K562 (cell line): ENCODE measurements around the gene DKKL1. TPM values are rescaled to one million over a fixed set of nuclear protein-coding genes. Genes with fewer than 3 reads are reported as not detected.

Experiments
- BACH1 ChIP-seq: fragments of 200-800 bp; sonication (Bioruptor generic); IDR thresholded peaks from 2 replicates; pipeline ENCODE4 v1.6.1; 2016; ENCODE audit warnings: missing genetic modification characterization, missing compliant biosample characterization
- CEBPB ChIP-seq: fragments of 450-650 bp; IDR thresholded peaks from 2 replicates; pipeline ENCODE4 v1.6.1; 2016; ENCODE audit warnings: missing genetic modification characterization, missing compliant biosample characterization
- CXXC5 ChIP-seq: fragments of 250-450 bp; sonication (Bioruptor Pico); IDR thresholded peaks from 2 replicates; pipeline ENCODE4 v1.8.0; 2022; ENCODE audit warnings: inconsistent platforms, mild to moderate bottlenecking, moderate library complexity
- E2F3 ChIP-seq: fragments of 250-450 bp; sonication (Bioruptor Pico); IDR thresholded peaks from 2 replicates; pipeline ENCODE4 v1.4.0; 2020; ENCODE audit warnings: mild to moderate bottlenecking
- ELF1 ChIP-seq: fragments of 200-800 bp; sonication (Bioruptor generic); IDR thresholded peaks from 2 replicates; pipeline ENCODE4 v1.6.1; 2016; ENCODE audit warnings: missing genetic modification characterization, missing compliant biosample characterization
- ERF ChIP-seq: fragments of 450-650 bp; formaldehyde crosslinking; IDR thresholded peaks from 2 replicates; pipeline ENCODE4 v1.4.0; 2020; ENCODE audit warnings: mild to moderate bottlenecking, mixed read lengths
- ESRRB ChIP-seq: fragments of 250-450 bp; sonication (Bioruptor Pico); IDR thresholded peaks from 2 replicates; pipeline ENCODE4 v1.5.0; 2020; ENCODE audit warnings: mild to moderate bottlenecking, moderate library complexity, borderline replicate concordance
- FOSL1 ChIP-seq: fragments of 200-800 bp; sonication (Bioruptor generic); conservative IDR thresholded peaks from 2 replicates; pipeline ENCODE4 v1.6.1; 2016; ENCODE audit warnings: missing genetic modification characterization, missing compliant biosample characterization
- HMGN3 ChIP-seq: IDR thresholded peaks from 2 replicates; pipeline ENCODE4 v1.6.1; 2011; ENCODE audit warnings: borderline replicate concordance, low read depth, mild to moderate bottlenecking, mixed read lengths, low read length; ENCODE audit not compliant: insufficient read length; ENCODE audit errors: extremely low read depth
- HNRNPH1 ChIP-seq: fragments of 200-400 bp; formaldehyde crosslinking; optimal IDR thresholded peaks from 2 replicates; pipeline ENCODE3; 2017; ENCODE audit warnings: low read depth, mild to moderate bottlenecking, low read length, moderate library complexity
- HSF4 ChIP-seq: fragments of 250-450 bp; sonication (Bioruptor Pico); IDR thresholded peaks from 2 replicates; pipeline ENCODE4 v2.1.2; 2022; ENCODE audit warnings: mild to moderate bottlenecking, moderate library complexity, borderline replicate concordance
- KAT2B ChIP-seq: IDR thresholded peaks from one replicate; pipeline ENCODE4 v1.6.1; 2012; ENCODE audit warnings: low read depth, mild to moderate bottlenecking, control low read depth, inconsistent platforms, low read length, moderate library complexity
- MTA1 ChIP-seq: fragments of 450-650 bp; IDR thresholded peaks from 2 replicates; pipeline ENCODE4 v1.6.1; 2017; ENCODE audit warnings: borderline replicate concordance
- NR2C2 ChIP-seq, 2 experiments: fragments of 200-800 bp in 1 of 2; sonication (Bioruptor generic) in 1 of 2; sonication (generic) in 1 of 2; formaldehyde crosslinking in 1 of 2; IDR thresholded peaks; 2 replicates each; pipeline versions ENCODE4 v1.6.1 to v1.8.0; 2016 to 2022; ENCODE audit warnings: mild to moderate bottlenecking in 1 of 2, missing compliant biosample characterization in 1 of 2, missing genetic modification characterization in 1 of 2, missing genetic modification reagents in 1 of 2
- PRPF4 ChIP-seq: fragments of 200-400 bp; formaldehyde crosslinking; IDR thresholded peaks from one replicate; pipeline ENCODE4 v1.6.1; 2017; ENCODE audit warnings: low read length, low read depth, mild to moderate bottlenecking; ENCODE audit not compliant: insufficient read depth, poor library complexity, severe bottlenecking
- PTRF ChIP-seq: fragments of 450-650 bp; IDR thresholded peaks from 2 replicates; pipeline ENCODE4 v1.6.1; 2016; ENCODE audit warnings: mild to moderate bottlenecking, missing genetic modification characterization, missing compliant biosample characterization
- SAFB ChIP-seq: fragments of 200-400 bp; formaldehyde crosslinking; IDR thresholded peaks from 2 replicates; pipeline ENCODE4 v1.6.1; 2017; ENCODE audit warnings: low read depth, low read length, borderline replicate concordance
- TAF7 ChIP-seq: fragments of 450-650 bp; IDR thresholded peaks from 2 replicates; pipeline ENCODE4 v1.6.1; 2016; ENCODE audit warnings: missing genetic modification characterization, missing compliant biosample characterization
- TGIF2 ChIP-seq: sonication (generic); formaldehyde crosslinking; IDR thresholded peaks from 2 replicates; pipeline ENCODE4 v1.8.1; 2022; ENCODE audit warnings: mild to moderate bottlenecking, missing genetic modification reagents, moderate library complexity
- TRIM25 ChIP-seq: fragments of 450-650 bp; IDR thresholded peaks from 2 replicates; pipeline ENCODE4 v1.7.0; 2016; ENCODE audit warnings: borderline replicate concordance
- ZNF124 ChIP-seq: sonication (generic); formaldehyde crosslinking; IDR thresholded peaks from 2 replicates; pipeline ENCODE4 v1.8.1; 2022; ENCODE audit warnings: missing genetic modification reagents
- ZNF23 ChIP-seq: fragments of 250-450 bp; sonication (Bioruptor Pico); IDR thresholded peaks from 2 replicates; pipeline ENCODE4 v1.4.0; 2020; ENCODE audit warnings: mild to moderate bottlenecking
- ZNF280B ChIP-seq: fragments of 250-450 bp; sonication (Bioruptor Pico); IDR thresholded peaks from 2 replicates; pipeline ENCODE4 v1.5.1; 2021; ENCODE audit warnings: mild to moderate bottlenecking
- ZNF311 ChIP-seq: fragments of 250-450 bp; sonication (Bioruptor Pico); IDR thresholded peaks from 2 replicates; pipeline ENCODE4 v1.4.0; 2020; ENCODE audit warnings: mild to moderate bottlenecking, moderate library complexity
- ZNF695 ChIP-seq: fragments of 450-650 bp; formaldehyde crosslinking; IDR thresholded peaks from 2 replicates; pipeline ENCODE4 v1.4.0; 2020; ENCODE audit warnings: mild to moderate bottlenecking, moderate library complexity
- ZNF778 ChIP-seq: fragments of 450-650 bp; formaldehyde crosslinking; IDR thresholded peaks from 2 replicates; pipeline ENCODE4 v1.4.0; 2020; ENCODE audit warnings: mild to moderate bottlenecking, moderate library complexity
- polyA plus RNA-seq, 8 experiments: library from polyadenylated mRNA; depleted of rRNA in 4 of 8; stranded (reverse) in 5 of 8; unstranded in 3 of 8; fragments of >200 nt; fragmentation: Nextera tagmentation in 2 of 8; fragmentation: Illumina TruSeq in 1 of 8; extraction: Ambion mirVana in 2 of 8; extraction: Trizol in 1 of 8; gene quantifications; 2 replicates each; pipeline versions ENCODE4 v1.2.1 to v1.2.3, GENCODE V29; 2011 to 2014; ENCODE audit warnings: inconsistent platforms in 1 of 8, missing spikeins in 1 of 8
- total RNA-seq, 7 experiments: library from RNA; depleted of rRNA in 6 of 7; stranded (reverse); fragments of >200 nt in 6 of 7; fragmentation: Illumina TruSeq in 2 of 7; extraction: Trizol in 2 of 7; gene quantifications; 2 replicates each; pipeline versions ENCODE4 v1.2.1 to v1.2.3, GENCODE V29; 2011 to 2021; ENCODE audit warnings: low replicate concordance in 1 of 7

Gene DKKL1
- total and polyA plus RNA-seq, 9 of the 15 experiments (the other 6 are each of a cell fraction or from before 2014, with no cell fraction given) = 0.15 to 1.7 (median 0.52) TPM

- TF ChIP-seq ESRRB = no peak
- TF ChIP-seq MTA1 = no peak
- 0 out of 2 replicates have a peak, but pooled peaks have one; percentile 23 for TF ChIP-seq ERF (CRISPR knock-in tag)
- TF ChIP-seq ZNF778 (CRISPR knock-in tag) = no peak
- no peak for TF ChIP-seq PTRF (tag)
- TF ChIP-seq ELF1 = no peak
- TF ChIP-seq HMGN3 = no peak
- no peak for TF ChIP-seq TRIM25
- TF ChIP-seq KAT2B = no peak
- no peak for TF ChIP-seq NR2C2 (CRISPR knock-in tag; IDR thresholded peaks at IDR 0.05)
- TF ChIP-seq NR2C2 (tag; IDR thresholded peaks at IDR 0.05) = no peak
- peak; percentile 13; the same call in 1 of the 2 replicates for TF ChIP-seq CXXC5 (CRISPR knock-in tag)
- no peak for TF ChIP-seq TGIF2
- no peak for TF ChIP-seq ZNF695 (CRISPR knock-in tag)
- no peak for TF ChIP-seq CEBPB
- no peak for TF ChIP-seq ZNF280B (CRISPR knock-in tag)
- peak; percentile 50; the same call in 1 of the 2 replicates for TF ChIP-seq ZNF311
- no peak for TF ChIP-seq BACH1 (tag)
- TF ChIP-seq SAFB = no peak
- TF ChIP-seq E2F3 (CRISPR knock-in tag) = no peak
- TF ChIP-seq FOSL1 (tag) = 0 out of 2 replicates have a peak, but pooled peaks have one; percentile 2
- no peak for TF ChIP-seq HSF4
- no peak for TF ChIP-seq ZNF23 (CRISPR knock-in tag)
- no peak for TF ChIP-seq PRPF4
- no peak for TF ChIP-seq HNRNPH1
- no peak for TF ChIP-seq ZNF124 (CRISPR knock-in tag)
- TF ChIP-seq TAF7 (tag) = no peak
These were observed 45.3 kb downstream of the DKKL1 start (continued) for GRCh38 chr19:49408816-49409440.
